Thyroid gland (tissue), 4 donors: ENCODE results near the gene RNF175.

Experiments used
- POLR2A ChIP-seq, 2 donors: fragments of 450-650 bp; IDR thresholded peaks; one replicate each; pipeline ENCODE4 v1.6.1; 2017; ENCODE audit warnings: antibody characterized with exemption in 2 of 2, mild to moderate bottlenecking in 2 of 2, moderate library complexity in 1 of 2
- TF ChIP-seq, protein P1 (sequence below), 6 experiments: fragments of 200-600 bp in 3 of 6; fragments of 450-650 bp in 3 of 6; sonication (generic) in 3 of 6; IDR thresholded peaks; one replicate each; pipeline ENCODE4 v1.5.1; 2016 to 2019; ENCODE audit warnings: antibody characterized with exemption in 6 of 6, mild to moderate bottlenecking in 2 of 6, inconsistent platforms in 1 of 6, moderate library complexity in 1 of 6

DNA sequence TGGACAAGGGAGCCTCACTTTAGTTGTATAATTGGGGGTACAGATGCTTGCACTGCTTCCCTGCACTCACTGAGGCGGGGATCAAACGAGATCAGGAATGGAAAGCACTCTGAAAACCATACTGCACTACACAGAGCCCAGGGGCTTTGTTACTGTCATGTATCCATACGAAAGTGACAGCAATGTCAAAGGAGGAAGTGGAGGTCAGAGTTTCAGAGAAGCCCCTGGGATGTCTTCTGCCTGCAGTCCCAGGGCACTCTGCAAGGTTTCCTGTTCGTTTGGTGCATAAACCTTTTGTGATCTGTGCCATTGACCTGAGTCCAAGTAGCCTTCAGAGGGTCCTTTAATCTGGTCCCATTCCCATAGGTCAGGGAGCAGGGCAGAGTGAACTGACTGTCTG, 31.2 kb downstream of the RNF175 start:
- TF ChIP-seq, protein P1, sequence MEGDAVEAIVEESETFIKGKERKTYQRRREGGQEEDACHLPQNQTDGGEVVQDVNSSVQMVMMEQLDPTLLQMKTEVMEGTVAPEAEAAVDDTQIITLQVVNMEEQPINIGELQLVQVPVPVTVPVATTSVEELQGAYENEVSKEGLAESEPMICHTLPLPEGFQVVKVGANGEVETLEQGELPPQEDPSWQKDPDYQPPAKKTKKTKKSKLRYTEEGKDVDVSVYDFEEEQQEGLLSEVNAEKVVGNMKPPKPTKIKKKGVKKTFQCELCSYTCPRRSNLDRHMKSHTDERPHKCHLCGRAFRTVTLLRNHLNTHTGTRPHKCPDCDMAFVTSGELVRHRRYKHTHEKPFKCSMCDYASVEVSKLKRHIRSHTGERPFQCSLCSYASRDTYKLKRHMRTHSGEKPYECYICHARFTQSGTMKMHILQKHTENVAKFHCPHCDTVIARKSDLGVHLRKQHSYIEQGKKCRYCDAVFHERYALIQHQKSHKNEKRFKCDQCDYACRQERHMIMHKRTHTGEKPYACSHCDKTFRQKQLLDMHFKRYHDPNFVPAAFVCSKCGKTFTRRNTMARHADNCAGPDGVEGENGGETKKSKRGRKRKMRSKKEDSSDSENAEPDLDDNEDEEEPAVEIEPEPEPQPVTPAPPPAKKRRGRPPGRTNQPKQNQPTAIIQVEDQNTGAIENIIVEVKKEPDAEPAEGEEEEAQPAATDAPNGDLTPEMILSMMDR (IDR thresholded peaks at IDR 0.05), result no peak
- TF ChIP-seq POLR2A (IDR thresholded peaks at IDR 0.05), result no peak
